HCT116 (cell line): ENCODE data around the gene TMEM240. TPM values are rescaled to one million over a fixed set of nuclear protein-coding genes. Genes with fewer than 3 reads are reported as not detected.

Source experiments
- ATAC-seq: fragments of 200-7000 bp; cut with Tn5 transposase; 2 replicates; pipeline ENCODE4 v1.9.1; 2020; ENCODE audit warnings: mild to moderate bottlenecking, moderate library complexity
- BruUV-seq: library from RNA; stranded (reverse); fragments of 400-500 nt; replicated peaks from 2 replicates; lab custom pipeline; 2021; lab: Mats Ljungman, UMichigan
- CTCF ChIA-PET: fragments of 300-600 bp; sonication (Branson Sonifier 250); formaldehyde crosslinking; loops from one replicate; lab custom pipeline; 2021; ENCODE audit warnings: antibody characterized with exemption; lab: Charles Lee
- POLR2A ChIA-PET: fragments of 300-600, 350-600 bp; sonication (Branson Sonifier 250); formaldehyde crosslinking; loops from one replicate; lab custom pipeline; 2021; ENCODE audit warnings: antibody characterized with exemption; lab: Charles Lee
- RAD21 ChIA-PET, 2 experiments: fragments of 300-600 bp; sonication (Branson Sonifier 250); formaldehyde crosslinking; loops; one replicate each; lab custom pipeline; 2023; ENCODE audit warnings: low total read pairs in 2 of 2; ENCODE audit not compliant: uncharacterized antibody in 2 of 2, unreplicated experiment in 2 of 2, low non-redundant PET in 1 of 2; lab: Charles Lee
- DNase-seq: peaks from one replicate; pipeline ENCODE4 v3.0.0-alpha.2; 2010; ENCODE audit warnings: low read depth, low spot score
- H2AFZ ChIP-seq: fragments of 200-600 bp; shearing (Covaris generic), sonication (generic); 2 replicates; pipeline ENCODE4 v1.6.1; 2017; ENCODE audit warnings: low read depth, mixed run types, mixed read lengths, antibody characterized with exemption, low read length; ENCODE audit not compliant: poor library complexity, severe bottlenecking
- H3K27ac ChIP-seq: 2 replicates; pipeline ENCODE4 v1.5.1; 2012; ENCODE audit warnings: low read depth, low read length
- H3K27me3 ChIP-seq: fragments of 200-600 bp; sonication (generic); 2 replicates; pipeline ENCODE4 v1.6.1; 2016; ENCODE audit warnings: mixed run types, low read length, mixed read lengths; ENCODE audit not compliant: insufficient read depth
- H3K36me3 ChIP-seq, 2 experiments: fragments of 200-500 bp in 1 of 2; fragments of 200-600 bp in 1 of 2; sonication (Bioruptor generic) in 1 of 2; sonication (generic) in 1 of 2; 2 replicates each; pipeline versions ENCODE4 v1.5.1 to v1.6.1; 2014 to 2016; ENCODE audit warnings: low read length in 2 of 2, inconsistent platforms in 1 of 2, mixed read lengths in 1 of 2, mixed run types in 1 of 2; ENCODE audit not compliant: insufficient read depth in 2 of 2, control insufficient read depth in 1 of 2
- H3K4me1 ChIP-seq, 2 experiments: fragments of 200-600 bp in 1 of 2; sonication (generic) in 1 of 2; 2 replicates each; pipeline versions ENCODE4 v1.5.1 to v1.6.1; 2012 to 2017; ENCODE audit warnings: low read length in 2 of 2, inconsistent platforms in 1 of 2, mild to moderate bottlenecking in 1 of 2, mixed read lengths in 1 of 2, mixed run types in 1 of 2, moderate library complexity in 1 of 2; ENCODE audit not compliant: insufficient read depth in 2 of 2, control insufficient read depth in 1 of 2
- H3K4me2 ChIP-seq: fragments of 200-600 bp; sonication (generic); 2 replicates; pipeline ENCODE4 v1.6.1; 2017; ENCODE audit warnings: mixed run types, low read length, mixed read lengths
- H3K4me3 ChIP-seq, 2 experiments: fragments of 200-600 bp in 1 of 2; sonication (generic) in 1 of 2; replicated peaks in 1 of 2; 2 replicates each; pipeline ENCODE4 v1.5.1; 2011 to 2016; ENCODE audit warnings: low read length in 2 of 2, control low read depth in 1 of 2, low read depth in 1 of 2, mild to moderate bottlenecking in 1 of 2, mixed read lengths in 1 of 2, mixed run types in 1 of 2
- H3K79me2 ChIP-seq: fragments of 200-600 bp; sonication (generic); 2 replicates; pipeline ENCODE4 v1.6.1; 2017; ENCODE audit warnings: mild to moderate bottlenecking, mixed run types, low read length, moderate library complexity, mixed read lengths; ENCODE audit not compliant: insufficient read depth
- H3K9ac ChIP-seq: fragments of 200-600 bp; sonication (generic); 2 replicates; pipeline ENCODE4 v1.6.1; 2016; ENCODE audit warnings: low read length, mixed read lengths
- H3K9me2 ChIP-seq: fragments of 200-600 bp; sonication (generic), shearing (Covaris generic); 2 replicates; pipeline ENCODE4 v1.6.1; 2017; ENCODE audit warnings: mixed run types, mild to moderate bottlenecking, moderate library complexity; ENCODE audit not compliant: insufficient read depth
- H3K9me3 ChIP-seq, 2 experiments: fragments of 200-500 bp in 1 of 2; fragments of 200-600 bp in 1 of 2; sonication (Bioruptor generic) in 1 of 2; sonication (generic) in 1 of 2; 2 replicates each; pipeline ENCODE4 v1.6.1; 2014 to 2017; ENCODE audit warnings: low read length in 2 of 2, mixed read lengths in 2 of 2, inconsistent platforms in 1 of 2, low read depth in 1 of 2, mild to moderate bottlenecking in 1 of 2, mixed run types in 1 of 2, moderate library complexity in 1 of 2; ENCODE audit not compliant: control insufficient read depth in 1 of 2, insufficient read depth in 1 of 2
- H4K20me1 ChIP-seq: fragments of 200-600 bp; sonication (generic), shearing (Covaris generic); 2 replicates; pipeline ENCODE4 v1.6.1; 2017; ENCODE audit warnings: mixed run types, mild to moderate bottlenecking, moderate library complexity; ENCODE audit not compliant: insufficient read depth
- EGR1 ChIP-seq: IDR thresholded peaks from 2 replicates; pipeline ENCODE4 v1.6.1; 2012; ENCODE audit warnings: low read depth
- FOSL1 ChIP-seq: IDR thresholded peaks from 2 replicates; pipeline ENCODE4 v1.6.1; 2012; ENCODE audit warnings: low read depth
- POLR2AphosphoS5 ChIP-seq: IDR thresholded peaks from 2 replicates; pipeline ENCODE4 v1.6.1; 2011; ENCODE audit warnings: mild to moderate bottlenecking, low read depth, low read length, moderate library complexity
- REST ChIP-seq: IDR thresholded peaks from 2 replicates; pipeline ENCODE4 v1.6.1; 2012; ENCODE audit warnings: low read depth
- TCF7L2 ChIP-seq: IDR thresholded peaks from 2 replicates; pipeline ENCODE4 v1.7.0; 2011; ENCODE audit warnings: borderline replicate concordance, inconsistent platforms; ENCODE audit not compliant: insufficient read depth, insufficient read length; ENCODE audit errors: extremely low read depth
- intact Hi-C: fragments of 100-400 bp; cut with micrococcal nuclease; formaldehyde crosslinking; loops from 2 replicates; pipeline ENCODE4 v1.10.0; 2022
- total RNA-seq: library from RNA; stranded (reverse); gene quantifications from one replicate; pipeline ENCODE4 v1.2.1, GENCODE V29; 2021; ENCODE audit not compliant: unreplicated experiment

Gene TMEM240
- total RNA-seq, 1 experiment from 2014 or later: 2.3 TPM

- TF ChIP-seq TCF7L2 (no peak), FOSL1 (no peak), EGR1 (no peak)
- TF ChIP-seq, all 23 proteins: peak for 0
Observed at GRCh38 chr1:1554550-1554925, 14.1 kb upstream of the TMEM240 start (continued).

- intact Hi-C loops: no loop called here
- H3K9me2 ChIP-seq: no peaks in the 10 kb centered on the region
- H3K4me3 ChIP-seq: no peak overlapping the region
- peaks cover 0 to 3% of the 10 kb centered on the region in 2 experiments; a peak in 2 of 4 replicates for H3K36me3 ChIP-seq
- DNase-seq: no peak
- no peak overlapping the region for H3K4me2 ChIP-seq
- TF ChIP-seq POLR2AphosphoS5: no peak
- no peak for TF ChIP-seq REST
- RAD21 ChIA-PET: no interaction called here
- H3K9me3 ChIP-seq: no peaks in the 10 kb centered on the region
- no peak for ATAC-seq
- H4K20me1 ChIP-seq: no peaks in the 10 kb centered on the region
- no peak overlapping the region for H2AFZ ChIP-seq
- CTCF ChIA-PET: no interaction called here
- no peaks in the 10 kb centered on the region for H3K27me3 ChIP-seq
- peaks cover 37% of the 10 kb centered on the region; the same call in 1 of the 2 replicates for H3K79me2 ChIP-seq
- H3K4me1 ChIP-seq: peaks cover 0 to 16% of the 10 kb centered on the region in 2 experiments; a peak in 2 of 4 replicates
- POLR2A ChIA-PET: no interaction called here
- no TSS peak for BruUV-seq
- H3K27ac ChIP-seq: no peak overlapping the region
- no peak overlapping the region for H3K9ac ChIP-seq
Observed at GRCh38 chr1:1553821-1554494, 13.5 kb upstream of the TMEM240 start.
